Subcutaneous adipose tissue (tissue), 4 donors: ENCODE measurements around the gene RAB6B. TPM values are rescaled to one million over a fixed set of nuclear protein-coding genes. Genes with fewer than 3 reads are reported as not detected.

Source experiments
- total RNA-seq, 4 donors: library from RNA; depleted of rRNA; stranded (reverse); fragments of >200 nt; gene quantifications; one replicate each; pipeline ENCODE4 v1.1.0, GENCODE V29; 2016
- TF ChIP-seq, protein P1 (sequence below): fragments of 450-650 bp; IDR thresholded peaks from one replicate; pipeline ENCODE4 v1.5.1; 2016; ENCODE audit warnings: low read depth, mild to moderate bottlenecking, control low read depth, antibody characterized with exemption, moderate library complexity

Gene RAB6B
- total RNA-seq, 4 donors from 2014 or later: 5.5 to 14.2 (median 6.1) TPM

- TF ChIP-seq, protein P1, sequence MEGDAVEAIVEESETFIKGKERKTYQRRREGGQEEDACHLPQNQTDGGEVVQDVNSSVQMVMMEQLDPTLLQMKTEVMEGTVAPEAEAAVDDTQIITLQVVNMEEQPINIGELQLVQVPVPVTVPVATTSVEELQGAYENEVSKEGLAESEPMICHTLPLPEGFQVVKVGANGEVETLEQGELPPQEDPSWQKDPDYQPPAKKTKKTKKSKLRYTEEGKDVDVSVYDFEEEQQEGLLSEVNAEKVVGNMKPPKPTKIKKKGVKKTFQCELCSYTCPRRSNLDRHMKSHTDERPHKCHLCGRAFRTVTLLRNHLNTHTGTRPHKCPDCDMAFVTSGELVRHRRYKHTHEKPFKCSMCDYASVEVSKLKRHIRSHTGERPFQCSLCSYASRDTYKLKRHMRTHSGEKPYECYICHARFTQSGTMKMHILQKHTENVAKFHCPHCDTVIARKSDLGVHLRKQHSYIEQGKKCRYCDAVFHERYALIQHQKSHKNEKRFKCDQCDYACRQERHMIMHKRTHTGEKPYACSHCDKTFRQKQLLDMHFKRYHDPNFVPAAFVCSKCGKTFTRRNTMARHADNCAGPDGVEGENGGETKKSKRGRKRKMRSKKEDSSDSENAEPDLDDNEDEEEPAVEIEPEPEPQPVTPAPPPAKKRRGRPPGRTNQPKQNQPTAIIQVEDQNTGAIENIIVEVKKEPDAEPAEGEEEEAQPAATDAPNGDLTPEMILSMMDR: no peak
Measured at GRCh38 chr3:133928136-133928893, 32.6 kb upstream of the RAB6B start.

GRCh38 chr3:133927540-133928066 lies 31.9 kb upstream of the RAB6B start:
- TF ChIP-seq, protein P1: no peak

DNA sequence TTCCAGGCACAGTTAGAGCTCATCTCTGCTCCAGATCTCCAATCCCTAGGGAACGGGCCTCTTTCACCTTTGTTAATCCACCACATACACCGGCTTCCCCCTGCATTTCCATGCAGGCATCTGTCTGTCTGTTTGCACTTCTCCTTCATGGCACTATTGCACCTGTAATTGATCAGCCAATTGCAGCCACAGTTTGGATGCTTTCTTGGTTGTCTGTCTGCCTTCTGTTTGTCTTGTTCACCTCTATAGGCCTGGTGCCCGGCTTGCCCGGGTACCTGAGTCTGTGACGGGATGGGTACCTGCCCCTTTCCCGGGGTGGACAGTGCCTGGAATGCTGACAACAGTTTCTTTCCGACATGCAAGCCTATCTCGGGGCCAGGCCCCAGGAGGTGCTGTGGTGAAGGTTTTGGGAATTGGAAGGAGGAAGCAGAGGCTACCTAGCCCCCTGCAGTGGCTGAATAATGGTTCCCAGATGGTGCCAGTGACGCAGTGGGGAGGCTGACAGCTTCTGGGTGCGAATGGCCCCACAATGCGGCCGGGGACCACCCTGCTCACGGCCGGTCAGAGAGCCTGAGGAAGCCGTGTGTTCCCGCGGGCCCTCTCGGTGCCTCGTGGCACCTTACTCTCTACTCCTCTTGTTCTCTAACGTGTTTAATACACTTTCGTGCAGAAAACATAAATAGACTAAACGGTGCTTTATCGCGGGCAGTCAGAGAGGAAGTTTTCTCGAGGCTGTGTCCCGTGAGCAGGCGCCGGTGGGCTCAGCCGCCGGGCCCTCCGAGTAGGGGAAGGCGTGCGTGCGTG lies 31.3 kb upstream of the RAB6B start:
- TF ChIP-seq, protein P1: no peak

GRCh38 chr3:133925960-133926735 lies 30.5 kb upstream of the RAB6B start:
- TF ChIP-seq, protein P1: no peak

DNA sequence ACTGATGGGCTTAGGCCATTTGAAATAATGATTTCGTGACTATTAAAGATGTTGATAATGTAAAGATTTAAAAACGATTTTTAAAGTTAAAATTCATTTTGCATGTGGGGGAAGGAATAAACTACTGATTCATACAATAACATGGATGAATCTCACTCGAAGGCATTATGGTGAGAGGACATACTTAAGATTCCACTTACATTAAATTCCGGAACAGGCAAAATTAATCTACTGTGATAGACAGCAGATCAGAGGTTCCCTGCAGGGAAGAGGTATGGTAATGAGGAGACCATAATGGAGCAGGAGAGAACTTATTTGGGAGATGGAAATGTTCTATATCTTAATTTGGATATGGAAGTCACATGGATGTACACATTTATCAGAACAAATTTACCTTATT lies 28.4 kb upstream of the RAB6B start:
- TF ChIP-seq, protein P1: no peak

DNA sequence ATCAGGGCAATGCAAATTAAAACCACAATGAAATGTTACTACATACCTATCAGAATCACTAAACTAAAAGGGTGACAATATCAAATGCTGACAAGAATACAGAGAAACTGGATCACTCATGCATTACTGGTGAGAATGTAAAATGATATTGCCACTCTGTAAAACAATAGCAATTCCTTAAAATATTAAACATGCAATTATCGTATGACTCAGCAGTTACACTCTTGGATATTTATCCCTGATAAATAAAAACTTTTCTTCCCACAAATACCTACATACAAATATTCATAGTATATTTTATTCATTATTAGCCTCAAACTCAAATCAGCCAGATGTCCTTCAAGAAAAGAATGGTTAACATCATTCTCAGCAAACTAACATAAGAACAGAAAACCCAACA lies 25.9 kb upstream of the RAB6B start:
- TF ChIP-seq, protein P1: no peak
